Natural killer cell (primary cell): ENCODE results near the gene COX10. TPM values are rescaled to one million over a fixed set of nuclear protein-coding genes. Genes with fewer than 3 reads are reported as not detected.

Experiments used
- ATAC-seq, 3 donors: fragments of 150-1000 bp in 2 of 3; fragments of 200-7000 bp in 1 of 3; cut with Tn5 transposase; 1 replicate in 1 of 3; 2 replicates in 2 of 3; pipeline ENCODE4 v1.10.0; 2021; ENCODE audit warnings: mild to moderate bottlenecking in 2 of 3, moderate library complexity in 2 of 3
- DNase-seq, 2 donors: peaks; one replicate each; pipeline versions ENCODE4 v3.0.0 to v3.0.0-alpha.2; 2013 to 2021; ENCODE audit warnings: mixed read lengths in 1 of 2
- H3K27ac ChIP-seq: one replicate; pipeline ENCODE4 v1.5.1; 2013; ENCODE audit warnings: mild to moderate bottlenecking, low read length
- H3K27me3 ChIP-seq: one replicate; pipeline ENCODE4 v1.6.1; 2013; ENCODE audit warnings: low read length; ENCODE audit not compliant: control insufficient read depth, insufficient read depth
- H3K36me3 ChIP-seq: one replicate; pipeline ENCODE4 v1.6.1; 2013; ENCODE audit warnings: low read length; ENCODE audit not compliant: control insufficient read depth, insufficient read depth
- H3K4me1 ChIP-seq: one replicate; pipeline ENCODE4 v1.6.1; 2013; ENCODE audit warnings: low read length; ENCODE audit not compliant: control insufficient read depth, insufficient read depth
- H3K4me3 ChIP-seq: one replicate; pipeline ENCODE4 v1.5.1; 2013; ENCODE audit warnings: low read length
- H3K9me3 ChIP-seq: one replicate; pipeline ENCODE4 v1.6.1; 2013; ENCODE audit warnings: low read length; ENCODE audit not compliant: control insufficient read depth, insufficient read depth
- H3K27ac Mint-ChIP-seq, 2 donors: one replicate each; pipeline ENCODE4 v1.8.0; 2022; ENCODE audit warnings: mild to moderate bottlenecking in 2 of 2, mixed read lengths in 2 of 2, moderate library complexity in 1 of 2
- H3K27me3 Mint-ChIP-seq, 2 donors: one replicate each; pipeline ENCODE4 v1.8.0; 2022; ENCODE audit warnings: low read depth in 2 of 2, mixed read lengths in 2 of 2
- H3K36me3 Mint-ChIP-seq: one replicate; pipeline ENCODE4 v1.8.0; 2022; ENCODE audit warnings: mixed read lengths
- H3K4me1 Mint-ChIP-seq, 2 donors: one replicate each; pipeline ENCODE4 v1.8.0; 2022; ENCODE audit warnings: mixed read lengths in 2 of 2
- H3K4me3 Mint-ChIP-seq: one replicate; pipeline ENCODE4 v1.8.0; 2022; ENCODE audit warnings: mild to moderate bottlenecking, moderate library complexity, mixed read lengths
- H3K9me3 Mint-ChIP-seq, 2 donors: one replicate each; pipeline ENCODE4 v1.8.0; 2022; ENCODE audit warnings: mixed read lengths in 2 of 2
- CTCF ChIP-seq: fragments of 200-600 bp; IDR thresholded peaks from one replicate; pipeline ENCODE4 v1.8.0; 2022; ENCODE audit warnings: antibody characterized with exemption
- WGBS: methylation state at CpG from one replicate; pipeline ENCODE4 v1.1.7; 2013; ENCODE audit warnings: missing lambda C conversion rate; ENCODE audit not compliant: insufficient coverage; 5-methylcytosine and 5-hydroxymethylcytosine counted together
- intact Hi-C: fragments of 100-400 bp; cut with micrococcal nuclease; formaldehyde crosslinking; loops from one replicate; pipeline ENCODE4 v1.14.2; 2022
- total RNA-seq, 4 donors: library from RNA; stranded (reverse); fragments of 120-200 nt in 1 of 4; gene quantifications; one replicate each; pipeline versions ENCODE4 v1.2.3 to v1.2.4, GENCODE V29; 2013 to 2022

COX10 gene
- total RNA-seq, 3 donors from 2014 or later (not counting 1 experiment from before 2014, with no cell fraction given) = 12.5 to 17.0 (median 13.5) TPM

GRCh38 chr17:14107889-14108288 is 38.6 kb downstream of the COX10 start:
- Histone ChIP-seq H3K36me3 (no peaks in the 10 kb centered on the region), H3K27me3 (no peaks in the 10 kb centered on the region), H3K9me3 (no peaks in the 10 kb centered on the region), H3K4me1 (no peaks in the 10 kb centered on the region), H3K27ac (no peak overlapping the region), H3K4me3 (no peak overlapping the region)
- Mint-ChIP-seq H3K4me3 (no peak overlapping the region), H3K27me3 (no peaks in the 10 kb centered on the region), H3K9me3 (no peaks in the 10 kb centered on the region), H3K36me3 (no peaks in the 10 kb centered on the region), H3K4me1 (peaks cover 23 to 27% of the 10 kb centered on the region in 2 donors), H3K27ac (peak overlapping the region in 1 of 2 donors; percentile 5)
- ATAC-seq (no peak), DNase-seq (no peak)
- no peak for TF ChIP-seq CTCF
- intact Hi-C loops = no loop called here

- Mint-ChIP-seq H3K4me1 (peaks cover 47 to 48% of the 10 kb centered on the region in 2 donors), H3K9me3 (no peaks in the 10 kb centered on the region), H3K4me3 (no peak overlapping the region), H3K27me3 (no peaks in the 10 kb centered on the region), H3K36me3 (no peaks in the 10 kb centered on the region), H3K27ac (no peak overlapping the region)
- Histone ChIP-seq H3K9me3 (no peaks in the 10 kb centered on the region), H3K4me3 (no peak overlapping the region), H3K27me3 (no peaks in the 10 kb centered on the region), H3K36me3 (no peaks in the 10 kb centered on the region), H3K4me1 (no peaks in the 10 kb centered on the region), H3K27ac (no peak overlapping the region)
- WGBS = 100% methylated on average over 2 of the region's 2 CpGs
- ATAC-seq (no peak), DNase-seq (no peak)
- intact Hi-C loops = no loop called here
- no peak for TF ChIP-seq CTCF
Measured at GRCh38 chr17:14112407-14112806, 43.1 kb downstream of the COX10 start.

GRCh38 chr17:14113137-14113536 is 43.8 kb downstream of the COX10 start:
- no peak for TF ChIP-seq CTCF
- Histone ChIP-seq H3K9me3 (no peaks in the 10 kb centered on the region), H3K4me1 (no peaks in the 10 kb centered on the region), H3K4me3 (no peak overlapping the region), H3K27ac (no peak overlapping the region), H3K27me3 (no peaks in the 10 kb centered on the region), H3K36me3 (no peaks in the 10 kb centered on the region)
- H3K4me3 Mint-ChIP-seq = no peak overlapping the region
- WGBS = no CpG with 5 or more reads among the region's 1 CpG
- peak overlapping the region in 1 of 2 donors; percentile 6 for H3K27ac Mint-ChIP-seq
- H3K27me3 Mint-ChIP-seq = no peaks in the 10 kb centered on the region
- H3K4me1 Mint-ChIP-seq = peaks cover 39 to 40% of the 10 kb centered on the region in 2 donors
- DNase-seq = no peak
- H3K36me3 Mint-ChIP-seq = no peaks in the 10 kb centered on the region
- intact Hi-C loops = no loop called here
- ATAC-seq = no peak
- H3K9me3 Mint-ChIP-seq = no peaks in the 10 kb centered on the region

GRCh38 chr17:14116263-14117024 is 47.1 kb downstream of the COX10 start:
- intact Hi-C loops = loop anchor here (5.0 kb wide), 1 partner anchor 91 kb away; no protein-coding TSS in a partner anchor
- Histone ChIP-seq H3K27ac (no peak overlapping the region), H3K36me3 (no peaks in the 10 kb centered on the region), H3K4me1 (no peaks in the 10 kb centered on the region), H3K4me3 (no peak overlapping the region), H3K27me3 (no peaks in the 10 kb centered on the region), H3K9me3 (no peaks in the 10 kb centered on the region)
- Mint-ChIP-seq H3K4me3 (peak overlapping the region; percentile 2), H3K27ac (peak overlapping the region in 1 of 2 donors; percentile 64), H3K4me1 (peaks cover 47 to 53% of the 10 kb centered on the region in 2 donors), H3K27me3 (no peaks in the 10 kb centered on the region), H3K36me3 (no peaks in the 10 kb centered on the region), H3K9me3 (no peaks in the 10 kb centered on the region)
- DNase-seq (no peak), ATAC-seq (peak in 2 of 3 donors; percentile 66 to 70)
- WGBS = 82% methylated on average over 3 of the region's 4 CpGs
- TF ChIP-seq CTCF = no peak
